Right hindlimb (tissue), 1 donor: ENCODE data around the gene DACT3.
A peak's percentile ranks its signal among the peaks of the same experiment; 100 is the strongest.

ENCODE experiments used
- DNase-seq: peaks from one replicate; pipeline ENCODE4 v3.0.0-alpha.2; 2018

DACT3 gene

DNA sequence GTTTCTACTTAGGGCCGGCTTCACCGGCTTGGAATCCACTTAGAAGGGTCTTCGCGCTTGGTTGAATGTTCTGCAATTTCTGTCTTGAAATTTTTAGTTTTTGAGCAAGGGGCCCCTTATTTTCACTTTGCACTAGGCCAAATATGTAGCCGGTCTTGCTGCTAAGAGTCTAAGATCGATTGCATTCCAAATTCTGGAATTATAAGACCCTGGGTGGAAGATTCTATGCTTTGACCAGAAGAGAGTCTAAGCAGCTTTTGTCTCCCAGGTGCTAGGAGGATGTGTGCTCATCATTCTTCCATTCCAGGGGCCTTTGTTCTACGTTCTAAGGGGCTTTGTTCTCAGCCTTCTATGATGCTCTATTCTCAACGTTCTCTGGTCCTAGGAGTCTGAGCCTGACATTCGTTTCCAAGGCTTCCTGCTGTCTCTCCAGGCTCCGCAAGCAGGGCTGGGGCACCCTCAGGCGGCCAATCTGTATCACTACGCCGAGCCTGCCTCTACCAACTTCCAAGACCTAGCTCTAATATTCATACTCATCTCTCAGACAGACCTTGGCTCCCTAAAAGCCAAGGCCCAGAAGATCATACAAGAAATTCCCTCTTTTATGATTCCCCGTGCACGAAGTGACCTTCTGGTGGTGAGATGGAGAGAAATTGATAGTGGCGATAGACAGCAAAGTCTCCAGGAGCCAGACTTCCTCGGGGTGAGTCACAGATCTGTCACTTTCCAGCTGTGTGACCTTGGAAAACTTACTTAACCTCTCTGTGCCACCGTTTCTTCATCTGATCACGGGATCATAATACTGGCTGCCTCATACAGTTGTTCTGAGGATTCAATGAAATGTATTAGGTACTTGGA lies 982 bp upstream of the DACT3 start:
- peak; percentile 92 for DNase-seq

DNA sequence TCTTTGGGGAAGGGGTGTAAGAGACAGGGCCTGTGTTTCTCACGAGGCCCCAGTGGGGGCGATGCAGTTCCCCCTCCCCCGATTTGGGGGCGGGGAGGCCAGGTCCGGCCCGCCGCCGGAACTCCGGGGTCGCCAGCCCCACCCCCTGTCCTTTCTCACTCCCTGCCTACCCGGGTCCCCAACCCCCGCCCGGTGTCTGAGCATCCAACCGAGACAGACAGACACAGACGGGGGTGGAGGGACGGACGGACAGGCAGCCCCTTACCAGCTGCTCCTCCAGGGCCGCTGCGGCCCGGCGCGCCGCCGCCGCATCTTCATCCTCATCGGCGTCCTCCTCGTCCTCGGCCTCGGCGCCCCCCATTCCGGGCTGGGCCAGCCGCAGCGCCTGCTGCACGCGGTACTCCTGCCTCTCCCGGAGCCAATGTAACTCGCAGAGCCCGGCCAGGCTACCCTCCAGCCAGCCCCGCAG lies 397 bp downstream of the DACT3 start:
- DNase-seq: peak; percentile 70

DNA sequence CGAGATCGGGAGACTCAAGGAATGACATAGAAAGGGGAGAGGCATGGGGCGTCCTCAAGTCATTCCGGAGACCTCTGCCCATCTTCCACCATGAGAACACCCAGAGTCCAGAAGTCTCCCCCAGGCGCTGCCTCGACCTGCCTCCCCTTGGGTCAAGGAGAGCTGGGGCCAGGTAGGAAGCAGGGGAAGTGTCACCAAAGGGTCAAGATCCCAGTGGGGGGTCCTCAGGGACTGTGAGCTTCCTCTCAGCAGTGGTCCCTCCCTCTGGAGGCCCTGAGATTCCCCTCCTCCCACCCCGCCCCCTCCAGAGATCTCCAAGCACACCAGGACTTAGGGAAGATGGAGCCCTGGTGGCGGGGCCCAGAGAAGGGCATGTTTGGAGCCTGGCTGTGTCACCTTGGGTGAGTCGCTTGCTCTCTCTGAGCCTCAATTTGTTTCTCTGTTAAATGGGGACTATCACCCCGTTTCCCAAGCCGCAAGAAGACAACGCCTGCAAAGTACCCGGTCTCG lies 919 bp downstream of the DACT3 start:
- DNase-seq: peak; percentile 66

DNA sequence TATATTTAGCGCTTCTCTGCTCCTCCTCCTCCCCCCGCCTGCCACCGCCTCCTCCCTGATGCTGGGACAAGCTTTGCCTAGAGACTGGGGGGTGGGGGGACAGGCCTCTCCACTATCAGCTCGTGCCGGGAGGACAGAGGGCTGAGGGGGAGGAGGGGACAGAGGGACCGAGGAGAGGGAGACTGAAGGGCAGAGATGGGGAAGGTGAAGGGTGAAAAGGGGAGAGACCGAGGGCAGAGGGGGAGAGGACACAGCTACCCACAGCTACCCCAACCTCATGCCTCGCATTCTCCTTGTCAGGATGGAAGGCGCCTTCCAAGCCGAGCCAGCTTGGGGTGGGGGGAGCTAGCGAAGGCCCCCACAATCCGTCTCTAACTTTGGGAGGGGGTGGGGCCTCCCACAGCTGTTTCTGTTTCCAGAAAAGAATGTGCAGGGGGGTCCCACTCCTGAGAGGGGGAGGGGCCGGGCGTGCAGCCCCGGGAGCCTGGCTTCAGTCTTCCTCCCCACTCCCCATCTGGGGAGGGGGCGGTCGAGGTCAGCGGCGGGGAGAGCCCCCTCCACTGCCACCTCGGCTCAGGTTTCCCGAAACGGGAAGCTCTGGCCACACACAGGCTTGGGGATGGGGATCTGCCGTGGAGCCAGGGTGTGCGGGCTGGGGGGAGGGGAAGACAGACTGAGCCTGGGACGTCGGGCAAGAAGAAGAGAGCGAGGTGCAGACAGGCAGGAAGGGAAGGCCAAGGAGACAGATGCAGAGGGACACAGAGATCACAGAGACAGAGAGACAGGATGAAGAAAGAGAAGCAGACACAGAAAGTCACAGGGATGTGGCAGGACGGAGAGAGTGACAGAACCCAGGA lies 1.6 kb downstream of the DACT3 start:
- DNase-seq: peak; percentile 76

DNA sequence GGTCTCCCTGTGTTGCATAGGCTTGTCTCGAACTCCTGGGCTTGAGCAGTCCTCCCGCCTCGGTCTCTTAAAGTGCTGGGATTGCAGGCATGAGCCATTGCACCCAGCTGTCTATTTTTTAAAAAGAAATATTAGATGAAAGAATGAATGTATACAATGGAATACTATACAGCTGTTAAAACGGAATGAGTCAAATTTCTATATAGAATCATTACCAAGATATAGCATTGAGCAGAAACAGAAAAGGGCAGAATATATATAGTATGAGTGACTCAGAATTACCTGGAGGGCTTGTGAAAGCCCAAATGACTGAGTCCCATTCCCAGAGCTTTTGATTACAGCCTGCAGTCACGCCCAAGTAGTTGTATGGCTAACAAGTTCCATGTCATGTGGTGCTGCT lies 4.4 kb downstream of the DACT3 start:
- no peak for DNase-seq

DNA sequence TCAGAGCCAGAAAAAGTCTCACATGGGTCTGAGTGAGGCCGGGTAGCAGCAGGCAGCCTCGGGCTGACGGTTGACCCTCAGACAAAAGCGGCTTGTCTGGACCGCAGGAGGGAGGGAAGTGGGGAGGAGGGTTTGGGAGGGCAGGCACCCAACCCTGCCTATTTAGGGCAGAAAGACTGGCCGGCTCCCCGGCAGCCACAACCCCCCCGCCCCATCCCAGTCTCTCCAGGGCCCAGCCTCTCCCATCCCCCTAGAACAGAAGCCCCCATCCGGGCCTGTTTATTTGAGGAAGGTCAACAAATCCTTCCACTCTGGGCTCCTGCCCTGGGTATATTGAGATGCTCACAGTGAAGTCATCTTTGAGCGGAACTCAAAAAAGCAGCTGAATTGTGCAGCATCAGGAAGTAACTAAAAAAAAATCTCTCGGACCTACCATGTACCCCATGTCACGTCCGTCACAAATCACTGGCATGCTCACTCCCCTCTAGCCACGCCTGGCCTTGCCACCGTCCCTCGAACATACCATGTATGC lies 6.3 kb downstream of the DACT3 start:
- peak; percentile 61 for DNase-seq

DNA sequence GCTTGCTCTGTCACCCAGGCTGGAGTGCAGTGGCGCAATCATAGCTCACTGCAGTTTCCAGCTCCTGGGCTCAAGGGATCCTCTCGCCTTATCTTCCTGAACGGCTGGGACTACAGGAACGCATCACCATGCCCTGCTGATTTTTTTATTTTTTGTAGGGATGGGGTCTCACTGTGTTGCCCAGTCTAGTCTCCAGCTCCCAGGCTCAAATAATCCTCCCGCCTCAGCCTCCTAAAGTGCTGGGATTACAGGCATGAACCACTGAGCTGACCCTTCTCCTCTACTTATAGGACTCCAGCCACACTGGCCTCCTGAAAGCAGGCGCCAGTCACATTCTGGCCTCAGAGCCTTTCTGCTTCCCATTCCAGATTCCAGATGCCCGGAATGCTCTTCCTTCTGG lies 10.5 kb downstream of the DACT3 start:
- DNase-seq: no peak

DNA sequence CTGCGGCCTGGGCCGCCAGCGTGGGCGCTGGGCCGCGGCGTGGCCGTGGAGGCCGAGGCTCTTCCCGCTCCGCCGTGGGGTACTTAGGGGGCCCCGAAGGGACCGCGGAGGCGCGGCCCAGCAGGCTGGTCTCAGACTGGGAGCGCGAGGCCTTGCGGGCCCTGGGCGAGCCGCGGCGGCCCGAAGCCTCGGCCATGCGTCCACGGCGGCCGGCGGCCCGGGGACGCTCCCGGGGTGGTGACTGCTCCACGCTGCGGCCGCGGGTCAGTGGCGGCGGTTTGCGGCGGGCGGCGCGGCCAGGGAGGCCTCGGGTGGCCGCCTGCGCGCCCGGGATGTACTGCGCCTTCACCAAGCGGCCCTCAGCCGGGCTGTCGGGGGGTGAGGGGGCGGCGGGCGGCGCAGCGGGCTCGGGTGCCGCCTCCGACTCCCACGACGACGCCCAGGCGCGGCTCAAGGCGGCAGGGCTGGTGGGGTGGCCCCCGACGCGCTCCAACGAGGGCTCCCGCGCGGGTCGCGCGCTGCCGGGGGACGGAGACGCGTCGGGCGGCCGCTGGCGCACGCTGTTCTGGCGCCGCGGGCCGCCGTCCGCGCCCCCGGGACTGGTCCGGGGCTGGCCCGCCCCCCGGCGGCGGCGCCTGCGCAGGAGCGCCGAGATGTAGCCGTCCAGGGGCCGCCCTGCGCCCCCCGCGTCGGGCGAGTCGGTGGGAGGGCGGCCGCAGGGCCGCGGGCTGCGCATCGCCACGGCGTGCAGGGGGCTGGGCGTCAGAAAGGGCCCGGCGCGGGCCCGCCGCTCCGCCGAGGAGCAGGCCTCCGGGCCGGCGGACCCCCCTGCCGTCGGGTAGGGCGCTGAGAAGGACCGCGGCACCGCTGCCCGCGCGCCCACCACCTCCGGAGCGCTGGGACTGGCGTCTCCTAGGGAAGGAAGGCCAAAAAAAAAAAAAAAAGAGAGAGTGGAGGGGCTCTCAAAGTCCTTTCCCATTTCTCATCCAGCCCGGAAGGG lies 11.7 kb downstream of the DACT3 start:
- DNase-seq: no peak

DNA sequence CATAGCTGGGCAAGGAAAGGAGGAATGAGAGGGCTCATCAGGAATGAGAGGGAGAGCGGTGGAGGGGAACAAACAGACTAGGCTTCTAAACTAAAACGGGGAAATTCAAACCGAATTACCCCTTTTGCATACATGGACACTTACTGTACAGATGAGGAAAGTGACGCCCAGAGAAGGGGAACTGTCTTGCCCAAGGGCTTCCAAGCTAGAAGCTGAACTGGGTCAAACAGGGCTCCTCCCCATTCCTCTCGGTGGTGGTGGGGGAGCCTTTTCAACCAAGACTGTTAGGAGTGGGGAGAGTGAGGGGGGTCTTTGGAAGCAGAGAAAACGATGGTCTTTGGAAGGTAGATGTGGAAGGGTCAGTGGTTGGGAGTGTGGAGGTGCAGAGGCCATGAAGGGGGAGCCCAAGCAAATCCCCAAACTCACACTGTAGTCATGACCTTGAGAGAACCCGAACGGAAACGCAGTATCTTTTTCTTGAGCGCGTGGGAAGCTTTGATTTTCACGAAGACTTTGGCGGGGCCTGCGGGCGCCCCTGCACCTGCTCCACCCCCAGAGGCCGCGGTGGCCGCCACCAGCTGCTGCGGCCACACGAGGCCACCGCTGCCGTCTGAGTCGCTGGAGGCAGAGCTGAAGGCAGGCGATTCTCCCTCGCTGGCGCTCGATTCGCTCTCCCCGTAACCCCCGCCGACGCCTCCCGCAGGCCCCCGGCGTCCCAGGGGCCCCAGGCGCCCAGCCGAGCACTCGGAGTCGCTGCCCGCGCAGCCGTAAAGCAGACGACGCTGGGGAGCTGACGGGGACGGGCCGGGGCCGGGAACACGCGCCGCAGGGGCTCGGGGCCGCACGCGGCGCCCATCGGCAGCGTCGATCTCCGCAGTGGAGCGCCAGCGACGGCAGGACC lies 12.7 kb downstream of the DACT3 start:
- DNase-seq: no peak

DNA sequence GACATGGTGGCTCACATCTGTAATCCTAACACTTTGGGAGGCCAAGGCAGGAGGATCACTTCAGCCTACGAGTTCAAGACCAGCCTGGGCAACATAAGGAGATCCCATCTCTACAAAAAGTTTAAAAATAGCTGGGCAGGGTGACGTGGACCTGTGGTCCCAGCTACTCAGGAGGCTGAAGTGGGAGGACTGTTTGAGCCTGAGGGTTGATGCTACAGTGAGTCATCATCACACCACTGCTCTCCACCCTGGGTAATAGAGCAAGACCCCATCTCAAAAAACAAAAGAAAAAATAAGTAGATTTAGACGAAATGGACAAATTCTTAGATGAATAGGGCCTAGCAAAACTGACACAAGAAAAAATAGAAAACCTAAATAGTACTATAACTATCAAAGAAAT lies 14.6 kb downstream of the DACT3 start:
- no peak for DNase-seq

DNA sequence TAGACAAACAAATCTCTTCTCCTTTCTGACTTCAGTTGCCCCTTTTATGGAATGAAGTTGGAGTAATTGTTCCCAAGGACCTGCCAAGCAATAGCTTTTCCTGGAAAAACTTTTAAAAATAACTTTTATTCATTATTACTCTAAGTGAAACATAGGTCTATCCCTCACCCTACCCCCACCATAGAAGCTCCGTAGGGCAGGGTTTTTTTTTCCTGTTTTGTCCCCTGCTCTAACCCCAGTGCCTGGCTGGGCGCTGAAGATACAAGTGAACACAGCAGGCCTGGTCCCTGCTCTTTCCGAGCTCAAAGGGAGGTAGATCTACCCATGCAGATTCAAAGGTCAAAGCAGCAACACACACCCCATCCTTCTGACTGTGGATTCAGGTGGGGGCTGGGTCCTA lies 16.3 kb downstream of the DACT3 start:
- no peak for DNase-seq

DNA sequence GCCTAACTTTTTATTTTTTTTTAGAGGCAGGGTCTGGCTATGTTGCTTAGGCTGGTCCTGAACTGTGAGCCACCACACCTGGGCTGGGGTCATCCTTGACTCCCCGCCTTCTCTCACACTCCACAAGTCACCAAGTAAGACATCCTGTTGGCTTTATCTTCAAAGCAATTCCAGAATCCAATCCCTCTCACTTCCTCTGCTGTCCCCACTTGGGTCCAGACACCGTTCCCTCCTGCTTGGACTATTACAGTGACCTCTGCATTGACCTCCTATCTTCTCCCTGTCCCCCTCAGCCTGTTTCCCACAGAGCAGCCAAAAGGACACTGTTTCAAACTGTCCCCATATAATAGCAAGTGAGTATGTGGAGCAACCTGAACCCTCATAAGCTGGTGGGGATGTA lies 20.3 kb downstream of the DACT3 start:
- DNase-seq: no peak

DNA sequence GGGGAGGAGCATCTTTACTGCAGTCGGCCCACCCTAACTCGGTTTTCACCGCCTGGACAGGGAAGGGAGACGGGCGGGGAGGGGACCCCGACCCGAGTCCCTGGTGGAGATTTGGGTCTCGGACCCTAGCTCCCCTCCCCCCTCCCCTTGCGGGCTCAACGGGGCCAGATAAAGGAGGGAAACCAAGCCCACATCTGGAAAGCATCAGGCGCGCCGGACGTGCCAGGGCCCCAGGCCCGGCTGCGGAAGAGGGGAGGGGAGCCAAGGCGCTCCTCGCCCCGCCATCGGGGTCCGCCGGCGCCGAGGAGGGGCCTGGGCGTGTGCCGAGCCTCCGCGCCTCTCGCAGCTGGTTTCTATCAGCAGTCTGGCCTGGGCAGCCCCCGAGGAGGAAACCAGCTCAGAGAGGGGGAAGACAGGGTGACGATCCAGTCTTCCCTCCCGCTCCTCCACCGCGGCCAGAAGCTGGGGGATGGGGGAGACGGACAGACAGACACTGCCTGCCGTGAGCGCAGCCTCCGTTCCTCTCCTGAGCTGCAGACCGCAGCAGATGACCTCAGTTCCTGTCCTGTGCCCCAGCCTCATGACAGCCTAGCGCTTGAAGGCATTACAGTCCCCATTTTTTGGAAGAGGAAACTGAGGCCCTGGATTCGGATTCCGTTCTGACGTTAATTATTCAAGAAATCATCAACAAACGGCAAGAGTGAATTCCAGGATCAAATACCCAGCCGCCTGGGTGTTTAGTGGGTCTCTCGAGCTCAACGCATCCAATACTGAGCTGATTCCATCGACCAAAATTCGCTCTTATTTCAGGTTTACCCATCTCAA lies 21.4 kb downstream of the DACT3 start:
- DNase-seq: peak; percentile 93

DNA sequence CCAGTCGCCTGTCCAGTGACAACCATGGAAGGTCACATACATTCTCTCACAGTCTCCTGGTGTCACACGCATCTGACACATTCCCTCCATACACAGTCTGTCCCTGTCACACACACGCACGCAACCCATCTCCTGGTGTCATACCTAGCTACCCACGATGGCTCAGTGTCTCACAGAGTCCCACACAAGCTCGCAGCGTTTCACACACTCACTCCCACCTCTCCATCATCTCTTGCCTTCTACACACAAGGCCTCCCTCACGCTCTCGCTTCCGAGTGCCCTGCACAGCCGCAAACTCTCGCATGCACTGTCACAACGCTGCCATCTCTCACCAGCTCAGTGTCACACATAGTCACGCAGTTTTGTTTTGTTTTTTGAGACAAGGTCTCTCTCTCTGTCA lies 23.8 kb downstream of the DACT3 start:
- DNase-seq: no peak

DNA sequence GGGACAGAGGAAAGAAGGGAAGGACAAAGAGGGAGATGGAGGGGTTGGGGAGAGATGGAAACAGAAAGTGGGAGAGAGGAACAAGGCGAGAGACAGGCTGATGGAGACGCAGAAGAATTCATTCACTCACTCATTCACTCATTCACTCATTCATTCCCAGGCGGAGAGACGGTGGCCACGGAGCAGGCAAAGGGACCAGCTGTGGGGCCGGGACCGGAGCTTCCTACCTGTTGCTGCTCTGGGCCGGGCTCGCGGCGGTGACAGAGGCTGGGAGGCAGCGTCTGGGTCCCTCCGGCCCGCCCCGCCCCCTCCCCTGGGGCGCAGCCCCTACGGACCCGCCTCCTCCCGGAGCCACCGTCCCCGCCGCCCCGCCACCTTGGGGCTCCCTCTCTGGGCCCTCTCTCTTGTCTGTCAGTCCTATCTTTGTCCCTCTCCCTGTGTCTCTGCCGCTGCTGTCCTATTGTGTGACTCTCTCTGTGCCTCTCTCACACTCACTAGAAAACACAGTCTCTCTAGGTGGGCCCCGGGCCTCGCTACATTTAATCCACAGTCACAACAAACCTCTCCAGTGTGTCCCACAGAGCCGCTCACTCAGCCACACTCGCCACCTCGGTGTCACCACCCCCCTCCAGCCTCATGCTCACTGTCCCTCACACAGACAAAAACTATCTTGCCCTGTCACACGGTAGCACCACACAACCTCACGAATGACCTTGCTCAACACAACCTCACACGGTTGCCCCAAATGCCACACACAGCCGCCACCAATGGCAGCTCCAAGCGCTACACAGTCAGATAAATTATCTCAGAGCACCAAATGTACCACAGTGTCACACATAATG lies 24.8 kb downstream of the DACT3 start, which contains the start of gene GNG8:
Gene GNG8 (minus strand): TSS at position 283 of the 842 bp plus-strand sequence. CDS start 1,520 bp downstream, outside the sequence.
- no peak for DNase-seq

DNA sequence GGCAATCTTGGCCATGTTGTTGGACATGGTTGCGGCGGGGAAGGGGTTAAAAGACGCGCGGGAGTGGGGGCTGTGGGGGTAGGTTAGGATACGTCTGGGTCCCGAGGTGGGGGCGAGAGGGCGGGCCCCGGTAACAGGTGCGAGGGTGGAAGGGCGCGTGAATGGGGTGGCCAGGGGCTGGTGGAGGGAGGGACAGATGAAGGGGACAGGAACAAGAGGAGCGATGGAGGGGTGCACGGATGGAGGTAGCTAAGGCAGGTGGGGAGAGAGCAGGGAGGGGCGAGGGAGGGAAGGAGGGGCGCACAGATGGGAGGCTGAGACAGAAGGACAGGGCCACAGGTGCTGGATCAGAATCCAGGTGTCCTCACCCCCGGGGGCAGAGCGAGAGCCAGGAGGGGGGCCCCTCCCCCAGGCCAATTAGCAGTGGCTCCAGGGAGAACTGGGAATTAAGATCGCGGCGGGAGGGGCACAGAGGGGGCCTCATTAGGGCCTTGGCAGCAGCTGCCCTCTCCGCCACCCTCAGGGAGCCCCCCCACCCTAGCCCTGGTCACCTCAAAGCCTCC lies 26.2 kb downstream of the DACT3 start:
- DNase-seq: no peak

DNA sequence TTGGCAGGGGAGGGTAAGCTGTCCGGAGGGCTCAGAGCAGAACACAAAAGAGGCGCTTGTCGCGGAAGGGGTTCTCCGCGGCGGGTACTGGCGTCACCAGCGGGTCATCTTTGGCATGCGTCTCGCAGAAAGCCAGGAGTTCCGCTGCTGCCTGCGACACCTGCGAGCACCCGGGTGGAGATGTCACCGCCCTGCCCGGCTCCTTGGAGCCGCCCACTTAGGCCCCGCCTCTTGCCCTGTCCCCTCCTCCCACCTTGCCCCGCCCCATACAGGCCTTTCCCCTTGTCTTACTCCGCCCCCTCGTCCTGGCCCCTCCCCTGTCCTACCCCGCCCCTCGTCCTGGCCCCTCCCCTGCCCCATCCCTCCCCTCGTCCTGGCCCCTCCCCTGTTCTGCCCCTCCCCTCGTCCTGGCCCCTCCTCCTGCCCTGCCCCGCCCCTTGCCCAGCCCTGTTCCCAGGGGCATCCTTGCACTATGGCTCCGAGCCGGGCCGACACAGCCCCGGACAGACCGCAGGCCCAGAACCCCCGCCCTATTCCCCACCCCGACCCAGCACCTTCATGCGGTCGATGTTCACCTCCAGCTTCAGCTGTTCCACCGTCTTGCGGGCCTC lies 26.8 kb downstream of the DACT3 start:
- peak; percentile 83 for DNase-seq

DNA sequence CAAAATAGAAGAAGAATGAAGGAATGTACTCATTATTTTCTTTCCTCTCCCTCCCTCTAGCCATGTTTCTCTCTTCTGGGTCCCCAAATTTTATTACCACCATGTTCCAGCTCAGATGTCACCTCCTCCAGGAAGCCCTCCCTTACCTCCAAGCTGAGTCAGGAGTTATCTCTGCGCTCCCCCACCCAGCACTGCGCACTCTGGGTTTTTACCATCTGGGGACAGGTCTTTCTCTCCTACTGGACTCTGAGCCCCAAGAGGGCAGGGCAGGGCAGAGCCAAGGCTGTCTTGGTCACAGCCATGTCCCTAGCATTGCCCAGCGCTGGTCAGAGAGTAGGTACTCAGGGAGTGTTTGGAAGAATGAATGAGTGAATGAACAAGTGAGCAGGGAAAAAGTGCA lies 27.9 kb downstream of the DACT3 start:
- DNase-seq: peak; percentile 8
